GM13976 (cell line): ENCODE measurements around the gene CFAP251.
"Not testable (repeated sequence)": the region's sequence is repeated elsewhere in the genome, so short reads cannot be mapped to it uniquely, and the experiment has no call there.

ENCODE experiments used
- DNase-seq: peaks from one replicate; pipeline ENCODE4 v3.0.0; 2012; ENCODE audit warnings: low spot score
- CTCF ChIP-seq: IDR thresholded peaks from 2 replicates; pipeline ENCODE4 v1.5.1; 2012; ENCODE audit warnings: borderline replicate concordance, mild to moderate bottlenecking; ENCODE audit not compliant: insufficient read depth; ENCODE audit errors: extremely low read depth, missing control alignments, control extremely low read depth
- in situ Hi-C: fragments of 300-500 bp; cut with MboI; formaldehyde crosslinking; loops from one replicate; pipeline ENCODE4 v1.12.0; 2022; ENCODE audit warnings: low sequenced_read_pairs, mixed read lengths, inconsistent platforms; ENCODE audit not compliant: unreplicated experiment

CFAP251 gene

GRCh38 chr12:121917950-121918678, at the start of gene CFAP251:
Gene CFAP251 (plus strand): TSS chr12:121918592. CDS start chr12:121921306, 2,714 bp downstream.
- peak; percentile 61 for TF ChIP-seq CTCF
- in situ Hi-C loops: no loop called here
- peak; percentile 97 for DNase-seq

GRCh38 chr12:121869229-121869628, 49.2 kb upstream of the CFAP251 start:
- in situ Hi-C loops: not testable (repeated sequence)

GRCh38 chr12:121871467-121871866, 46.9 kb upstream of the CFAP251 start:
- in situ Hi-C loops: no loop called here
- DNase-seq: no peak
- no peak for TF ChIP-seq CTCF

More at GRCh38 chr12:121869229-121869628, 49.2 kb upstream of the CFAP251 start:
- not testable (repeated sequence) for DNase-seq

GRCh38 chr12:121872546-121873215, 45.7 kb upstream of the CFAP251 start:
- TF ChIP-seq CTCF: no peak
- no peak for DNase-seq
- in situ Hi-C loops: no loop called here

- no peak for TF ChIP-seq CTCF
- in situ Hi-C loops: no loop called here
- DNase-seq: no peak
Measured at GRCh38 chr12:121873216-121873569, 45.2 kb upstream of the CFAP251 start.

GRCh38 chr12:121874071-121874470, 44.3 kb upstream of the CFAP251 start:
- in situ Hi-C loops: no loop called here
- no peak for DNase-seq
- TF ChIP-seq CTCF: no peak

GRCh38 chr12:121875582-121875981, 42.8 kb upstream of the CFAP251 start:
- in situ Hi-C loops: no loop called here
- DNase-seq: no peak
- TF ChIP-seq CTCF: no peak

GRCh38 chr12:121876080-121876447, 42.3 kb upstream of the CFAP251 start:
- in situ Hi-C loops, DNase-seq: not testable (repeated sequence)
